ENCODE measurements around the gene RALGAPA1. TPM values are rescaled to one million over a fixed set of nuclear protein-coding genes. Genes with fewer than 3 reads are reported as not detected.

RALGAPA1 gene
- total RNA-seq, 2 experiments from 2014 or later, result 27.6 to 36.5 TPM

DNA sequence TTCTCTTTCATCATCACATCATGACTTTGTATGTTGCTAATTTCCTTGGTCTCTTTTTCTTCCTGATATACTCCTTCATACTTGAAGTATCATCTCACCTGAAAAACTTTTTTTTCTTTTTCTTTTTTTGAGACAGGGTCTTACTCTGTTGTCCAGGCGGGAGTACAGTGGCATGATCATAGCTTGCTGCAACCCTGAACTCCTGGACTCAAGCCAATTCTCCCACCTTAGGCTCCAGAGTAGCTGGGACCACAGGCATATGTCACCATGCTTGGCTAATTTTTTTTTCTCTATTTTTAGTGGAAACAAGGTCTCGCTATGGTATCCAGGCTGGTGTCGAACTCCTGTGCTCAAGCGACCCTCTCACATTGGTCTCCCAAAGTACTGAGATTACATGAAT lies 107.6 kb downstream of the RALGAPA1 start:
- CTCF ChIA-PET (ENCODE audit: unreplicated experiment), result no interaction called here
- Histone ChIP-seq H3K4me3 (ENCODE audit: low read depth, low read length, poor library complexity, severe bottlenecking) (no peak overlapping the region), H3K4me1 (ENCODE audit: insufficient read depth, low read length, poor library complexity, severe bottlenecking) (no peaks in the 10 kb centered on the region), H3K79me2 (ENCODE audit: insufficient read depth, low read depth, low read length) (no peaks in the 10 kb centered on the region), H3K9me3 (ENCODE audit: low read length) (no peaks in the 10 kb centered on the region), H3K9me2 (ENCODE audit: insufficient read depth, low read length) (no peaks in the 10 kb centered on the region), H3K36me3 (ENCODE audit: insufficient read depth, low read length) (no peaks in the 10 kb centered on the region), H3K4me2 (ENCODE audit: low read length) (no peak overlapping the region), H3K27ac (ENCODE audit: low read depth, low read length, poor library complexity, severe bottlenecking) (no peak overlapping the region), H2AFZ (ENCODE audit: low read length) (no peak overlapping the region), H4K20me1 (ENCODE audit: insufficient read depth, low read length) (no peaks in the 10 kb centered on the region)
- BruUV-seq (replicated peaks), result no TSS peak
- POLR2A ChIA-PET, result interaction anchor here (0.6 kb wide), 1 partner anchor 1680 kb away, joined by 3 read pairs; no protein-coding TSS in a partner anchor
- TF ChIP-seq, protein P1, sequence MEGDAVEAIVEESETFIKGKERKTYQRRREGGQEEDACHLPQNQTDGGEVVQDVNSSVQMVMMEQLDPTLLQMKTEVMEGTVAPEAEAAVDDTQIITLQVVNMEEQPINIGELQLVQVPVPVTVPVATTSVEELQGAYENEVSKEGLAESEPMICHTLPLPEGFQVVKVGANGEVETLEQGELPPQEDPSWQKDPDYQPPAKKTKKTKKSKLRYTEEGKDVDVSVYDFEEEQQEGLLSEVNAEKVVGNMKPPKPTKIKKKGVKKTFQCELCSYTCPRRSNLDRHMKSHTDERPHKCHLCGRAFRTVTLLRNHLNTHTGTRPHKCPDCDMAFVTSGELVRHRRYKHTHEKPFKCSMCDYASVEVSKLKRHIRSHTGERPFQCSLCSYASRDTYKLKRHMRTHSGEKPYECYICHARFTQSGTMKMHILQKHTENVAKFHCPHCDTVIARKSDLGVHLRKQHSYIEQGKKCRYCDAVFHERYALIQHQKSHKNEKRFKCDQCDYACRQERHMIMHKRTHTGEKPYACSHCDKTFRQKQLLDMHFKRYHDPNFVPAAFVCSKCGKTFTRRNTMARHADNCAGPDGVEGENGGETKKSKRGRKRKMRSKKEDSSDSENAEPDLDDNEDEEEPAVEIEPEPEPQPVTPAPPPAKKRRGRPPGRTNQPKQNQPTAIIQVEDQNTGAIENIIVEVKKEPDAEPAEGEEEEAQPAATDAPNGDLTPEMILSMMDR (conservative IDR thresholded peaks at IDR 0.05; ENCODE audit: low read length), result no peak
- TF ChIP-seq EZH2phosphoT487 (IDR thresholded peaks at IDR 0.05; ENCODE audit: borderline replicate concordance, low read depth, low read length), result no peak
- DNase-seq (ENCODE audit: low spot score), result no peak
- intact Hi-C loops (cut with micrococcal nuclease; ENCODE audit: unreplicated experiment), result no loop called here

GRCh38 chr14:35699791-35700444 lies 109.2 kb downstream of the RALGAPA1 start:
- Histone ChIP-seq H3K9me2 (ENCODE audit: insufficient read depth, low read length) (no peaks in the 10 kb centered on the region), H3K79me2 (ENCODE audit: insufficient read depth, low read depth, low read length) (no peaks in the 10 kb centered on the region), H3K9me3 (ENCODE audit: low read length) (no peaks in the 10 kb centered on the region), H3K4me2 (ENCODE audit: low read length) (no peak overlapping the region), H3K36me3 (ENCODE audit: insufficient read depth, low read length) (no peaks in the 10 kb centered on the region), H3K4me1 (ENCODE audit: insufficient read depth, low read length, poor library complexity, severe bottlenecking) (no peaks in the 10 kb centered on the region), H3K4me3 (ENCODE audit: low read depth, low read length, poor library complexity, severe bottlenecking) (no peak overlapping the region), H4K20me1 (ENCODE audit: insufficient read depth, low read length) (no peaks in the 10 kb centered on the region), H2AFZ (ENCODE audit: low read length) (no peak overlapping the region), H3K27ac (ENCODE audit: low read depth, low read length, poor library complexity, severe bottlenecking) (no peak overlapping the region)
- TF ChIP-seq, protein P1 (conservative IDR thresholded peaks at IDR 0.05; ENCODE audit: low read length), result no peak
- CTCF ChIA-PET (ENCODE audit: unreplicated experiment), result no interaction called here
- POLR2A ChIA-PET, result interaction anchor here (1.3 to 1.7 kb wide), 2 partner anchors 24 to 30 kb away, joined by 3 to 5 read pairs; no protein-coding TSS in a partner anchor
- no TSS peak for BruUV-seq (replicated peaks)
- intact Hi-C loops (cut with micrococcal nuclease; ENCODE audit: unreplicated experiment), result loop anchor here (10.0 kb wide), 1 partner anchor 555 kb away; no protein-coding TSS in a partner anchor
- no peak for DNase-seq (ENCODE audit: low spot score)

GRCh38 chr14:35696575-35696974 lies 112.5 kb downstream of the RALGAPA1 start:
- Histone ChIP-seq H3K4me1 (ENCODE audit: insufficient read depth, low read length, poor library complexity, severe bottlenecking) (no peaks in the 10 kb centered on the region), H3K79me2 (ENCODE audit: insufficient read depth, low read depth, low read length) (no peaks in the 10 kb centered on the region), H4K20me1 (ENCODE audit: insufficient read depth, low read length) (no peaks in the 10 kb centered on the region), H3K4me2 (ENCODE audit: low read length) (no peak overlapping the region), H3K36me3 (ENCODE audit: insufficient read depth, low read length) (no peaks in the 10 kb centered on the region), H3K4me3 (ENCODE audit: low read depth, low read length, poor library complexity, severe bottlenecking) (no peak overlapping the region), H3K9me2 (ENCODE audit: insufficient read depth, low read length) (no peaks in the 10 kb centered on the region), H2AFZ (ENCODE audit: low read length) (no peak overlapping the region), H3K9me3 (ENCODE audit: low read length) (no peaks in the 10 kb centered on the region), H3K27ac (ENCODE audit: low read depth, low read length, poor library complexity, severe bottlenecking) (no peak overlapping the region)
- BruUV-seq (replicated peaks), result no TSS peak
- POLR2A ChIA-PET, result interaction anchor here (0.6 to 1.3 kb wide), 8 partner anchors 8 to 664 kb away, joined by 3 to 6 read pairs (median 4); no protein-coding TSS in a partner anchor
- TF ChIP-seq, protein P1 (conservative IDR thresholded peaks at IDR 0.05; ENCODE audit: low read length), result no peak
- TF ChIP-seq EZH2phosphoT487 (IDR thresholded peaks at IDR 0.05; ENCODE audit: borderline replicate concordance, low read depth, low read length), result no peak
- DNase-seq (ENCODE audit: low spot score), result no peak
- CTCF ChIA-PET (ENCODE audit: unreplicated experiment), result no interaction called here
- intact Hi-C loops (cut with micrococcal nuclease; ENCODE audit: unreplicated experiment), result loop anchor here (10.0 kb wide), 1 partner anchor 552 kb away; no protein-coding TSS in a partner anchor
